HEK293 (cell line): ENCODE measurements around the gene ZMYM5.
A peak's percentile ranks its signal among the peaks of the same experiment; 100 is the strongest.

ENCODE experiments used
- CTCF ChIA-PET: fragments of 350-600 bp; formaldehyde crosslinking; extraction: SDS; loops from one replicate; lab custom pipeline; 2021; ENCODE audit warnings: antibody characterized with exemption; lab: Yijun Ruan, JAX
- POLR2A ChIA-PET: fragments of 300-600 bp; formaldehyde crosslinking; extraction: SDS; loops from one replicate; lab custom pipeline; 2020; ENCODE audit warnings: antibody characterized with exemption, inconsistent platforms; lab: Yijun Ruan, JAX
- H3K27ac ChIP-seq: fragments of 200-500 bp; sonication (Bioruptor generic); 2 replicates; pipeline ENCODE4 v1.5.1; 2014; ENCODE audit warnings: low read depth, low read length, control low read depth, inconsistent platforms; ENCODE audit errors: extremely low read depth
- H3K36me3 ChIP-seq, 2 experiments: fragments of 200-500 bp in 1 of 2; sonication (Bioruptor generic) in 1 of 2; 1 replicate in 1 of 2; 2 replicates in 1 of 2; pipeline ENCODE4 v1.5.1; 2014 to 2017; ENCODE audit warnings: inconsistent platforms in 2 of 2, low read length in 2 of 2; ENCODE audit not compliant: control insufficient read depth in 2 of 2, insufficient read depth in 1 of 2
- H3K4me1 ChIP-seq: fragments of 200-500 bp; sonication (Bioruptor generic); 2 replicates; pipeline ENCODE4 v1.5.1; 2014; ENCODE audit warnings: mild to moderate bottlenecking, low read length, inconsistent platforms; ENCODE audit not compliant: control insufficient read depth, insufficient read depth
- H3K4me3 ChIP-seq: 2 replicates; pipeline ENCODE4 v1.5.1; 2011; ENCODE audit warnings: low read depth, mild to moderate bottlenecking, control low read depth, low read length, moderate library complexity
- H3K9me3 ChIP-seq: fragments of 200-500 bp; sonication (Bioruptor generic); 2 replicates; pipeline ENCODE4 v1.5.1; 2014; ENCODE audit warnings: low read depth, low read length, inconsistent platforms; ENCODE audit not compliant: control insufficient read depth, insufficient read depth
- GLI2 ChIP-seq: fragments of 450-650 bp; formaldehyde crosslinking; IDR thresholded peaks from 2 replicates; pipeline ENCODE4; 2017; ENCODE audit warnings: missing biosample characterization, missing genetic modification characterization, low read depth, borderline replicate concordance
- IKZF3 ChIP-seq: fragments of 450-650 bp; IDR thresholded peaks from 2 replicates; pipeline ENCODE4 v1.5.0; 2018; ENCODE audit warnings: missing biosample characterization, mild to moderate bottlenecking, missing genetic modification characterization, moderate library complexity
- MZF1 ChIP-seq: fragments of 450-650 bp; formaldehyde crosslinking; IDR thresholded peaks from 2 replicates; pipeline ENCODE4 v1.5.1; 2017; ENCODE audit warnings: missing biosample characterization, missing genetic modification characterization, borderline replicate concordance
- SP7 ChIP-seq: fragments of 450-650 bp; formaldehyde crosslinking; IDR thresholded peaks from 2 replicates; pipeline ENCODE4 v1.5.1; 2016; ENCODE audit warnings: missing biosample characterization, missing genetic modification characterization
- ZBTB17 ChIP-seq: fragments of 450-650 bp; formaldehyde crosslinking; IDR thresholded peaks from 2 replicates; pipeline ENCODE4 v1.5.1; 2016; ENCODE audit warnings: missing biosample characterization, missing genetic modification characterization
- ZBTB21 ChIP-seq: fragments of 450-650 bp; formaldehyde crosslinking; IDR thresholded peaks from 2 replicates; pipeline ENCODE4 v1.5.1; 2017; ENCODE audit warnings: missing biosample characterization, missing genetic modification characterization
- ZNF121 ChIP-seq: fragments of 450-650 bp; formaldehyde crosslinking; IDR thresholded peaks from 2 replicates; pipeline ENCODE4 v1.5.1; 2016; ENCODE audit warnings: missing biosample characterization, missing genetic modification characterization
- ZNF169 ChIP-seq: fragments of 450-650 bp; formaldehyde crosslinking; IDR thresholded peaks from 2 replicates; pipeline ENCODE4 v1.5.1; 2016; ENCODE audit warnings: missing biosample characterization, missing genetic modification characterization
- ZNF24 ChIP-seq: fragments of 450-650 bp; formaldehyde crosslinking; IDR thresholded peaks from 2 replicates; pipeline ENCODE4 v1.5.1; 2016; ENCODE audit warnings: missing biosample characterization, missing genetic modification characterization
- ZNF292 ChIP-seq: fragments of 450-650 bp; formaldehyde crosslinking; IDR thresholded peaks from 2 replicates; pipeline ENCODE4 v1.5.1; 2016; ENCODE audit warnings: low read depth, missing biosample characterization, missing genetic modification characterization, borderline replicate concordance
- ZNF354C ChIP-seq: fragments of 450-650 bp; formaldehyde crosslinking; IDR thresholded peaks from 2 replicates; pipeline ENCODE4 v1.5.1; 2016; ENCODE audit warnings: missing biosample characterization, missing genetic modification characterization, low read depth, borderline replicate concordance
- ZNF366 ChIP-seq: fragments of 450-650 bp; formaldehyde crosslinking; conservative IDR thresholded peaks from 2 replicates; pipeline ENCODE4 v1.5.1; 2016; ENCODE audit warnings: missing biosample characterization, missing genetic modification characterization
- ZNF394 ChIP-seq: fragments of 450-650 bp; formaldehyde crosslinking; IDR thresholded peaks from 2 replicates; pipeline ENCODE4 v1.5.1; 2016; ENCODE audit warnings: missing biosample characterization, missing genetic modification characterization, mild to moderate bottlenecking, moderate library complexity, borderline replicate concordance
- ZNF585B ChIP-seq: fragments of 450-650 bp; formaldehyde crosslinking; IDR thresholded peaks from 2 replicates; pipeline ENCODE4 v1.5.1; 2016; ENCODE audit warnings: missing biosample characterization, missing genetic modification characterization
- ZNF600 ChIP-seq: fragments of 450-650 bp; formaldehyde crosslinking; IDR thresholded peaks from 2 replicates; pipeline ENCODE4 v1.5.1; 2016; ENCODE audit warnings: missing biosample characterization, missing genetic modification characterization
- ZNF629 ChIP-seq: fragments of 450-650 bp; formaldehyde crosslinking; IDR thresholded peaks from 2 replicates; pipeline ENCODE4 v1.5.1; 2017; ENCODE audit warnings: missing biosample characterization, missing genetic modification characterization
- ZNF658 ChIP-seq: fragments of 450-650 bp; formaldehyde crosslinking; IDR thresholded peaks from 2 replicates; pipeline ENCODE4; 2016; ENCODE audit warnings: missing biosample characterization, missing genetic modification characterization
- ZNF776 ChIP-seq: fragments of 450-650 bp; formaldehyde crosslinking; IDR thresholded peaks from 2 replicates; pipeline ENCODE4 v1.5.0; 2017; ENCODE audit warnings: missing biosample characterization, missing genetic modification characterization, borderline replicate concordance
- TF ChIP-seq, protein P1 (sequence below): fragments of 450-650 bp; formaldehyde crosslinking; IDR thresholded peaks from 2 replicates; pipeline ENCODE4 v1.5.1; 2016; ENCODE audit warnings: missing biosample characterization, missing genetic modification characterization
- TF ChIP-seq, protein P2 (sequence below): fragments of 450-650 bp; formaldehyde crosslinking; IDR thresholded peaks from 2 replicates; pipeline ENCODE4 v1.5.1; 2017; ENCODE audit warnings: missing biosample characterization, missing genetic modification characterization
- TF ChIP-seq, protein P3 (sequence below): fragments of 450-650 bp; formaldehyde crosslinking; IDR thresholded peaks from 2 replicates; pipeline ENCODE4 v1.5.1; 2016; ENCODE audit warnings: missing biosample characterization, missing genetic modification characterization, borderline replicate concordance

Gene ZMYM5

DNA sequence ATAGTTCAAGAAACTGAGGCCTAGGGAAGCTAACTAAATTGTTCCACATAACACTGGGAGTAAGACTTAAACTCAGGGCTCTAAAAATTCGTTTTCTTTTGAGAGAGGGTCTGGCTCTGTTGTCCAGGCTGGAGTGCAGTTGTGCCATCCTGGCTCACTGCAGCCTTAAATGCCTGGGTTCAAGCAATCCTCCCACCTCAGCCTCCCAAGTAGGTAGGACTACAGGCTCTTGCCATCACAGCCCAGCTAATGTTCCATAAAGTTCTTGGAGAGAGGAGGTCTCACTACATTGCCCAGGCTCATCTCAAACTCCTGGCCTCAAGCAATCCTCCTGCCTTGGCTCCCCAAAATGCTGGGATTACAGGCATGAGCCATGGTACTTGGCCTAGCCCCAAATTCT lies 10.7 kb downstream of the ZMYM5 start:
- Histone ChIP-seq H3K4me3 (no peak overlapping the region), H3K4me1 (no peaks in the 10 kb centered on the region), H3K27ac (no peak overlapping the region), H3K36me3 (peaks cover 17 to 62% of the 10 kb centered on the region in 2 experiments), H3K9me3 (no peaks in the 10 kb centered on the region)
- POLR2A ChIA-PET: interaction anchor here (1.0 kb wide), 1 partner anchor 11 kb away, joined by 3 read pairs; the partner anchor contains the start of gene ZMYM5
- TF ChIP-seq ZNF585B (tag by site-specific recombination): no peak
- no peak for TF ChIP-seq IKZF3 (tag by site-specific recombination)
- TF ChIP-seq ZNF354C: no peak
- TF ChIP-seq ZNF658 (tag by site-specific recombination): no peak
- TF ChIP-seq MZF1 (tag by site-specific recombination): no peak
- peak; percentile 70 for TF ChIP-seq ZNF121 (tag by site-specific recombination)
- CTCF ChIA-PET: no interaction called here

DNA sequence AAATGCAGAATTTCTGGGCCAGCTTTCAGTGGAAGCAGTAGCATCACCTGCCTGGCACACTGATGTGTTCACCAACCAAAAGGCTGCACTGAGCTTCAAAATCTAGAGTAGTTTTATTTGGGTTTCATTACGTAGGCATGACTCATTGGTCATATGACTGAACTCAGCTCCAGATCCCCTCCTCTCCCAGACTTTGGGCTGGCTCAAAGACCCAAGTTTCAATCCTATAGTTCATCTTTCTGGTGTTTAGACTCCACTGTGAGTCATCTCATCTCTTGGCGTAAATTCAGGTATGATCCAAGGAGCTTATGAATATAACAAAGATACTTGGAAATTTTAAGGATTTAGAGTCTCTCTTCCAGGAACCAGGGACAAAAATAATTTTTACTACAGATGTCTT lies 17.7 kb downstream of the ZMYM5 start:
- no peak overlapping the region for H3K4me3 ChIP-seq
- 0 out of 2 replicates have a peak, but pooled peaks have one; percentile 53 for TF ChIP-seq MZF1 (tag by site-specific recombination)
- no peak for TF ChIP-seq GLI2
- no peak for TF ChIP-seq ZNF169 (tag by site-specific recombination)
- peak; percentile 68; the same call in 1 of the 2 replicates for TF ChIP-seq ZBTB21 (tag by site-specific recombination)
- TF ChIP-seq ZNF292 (tag by site-specific recombination): no peak
- TF ChIP-seq, protein P1, sequence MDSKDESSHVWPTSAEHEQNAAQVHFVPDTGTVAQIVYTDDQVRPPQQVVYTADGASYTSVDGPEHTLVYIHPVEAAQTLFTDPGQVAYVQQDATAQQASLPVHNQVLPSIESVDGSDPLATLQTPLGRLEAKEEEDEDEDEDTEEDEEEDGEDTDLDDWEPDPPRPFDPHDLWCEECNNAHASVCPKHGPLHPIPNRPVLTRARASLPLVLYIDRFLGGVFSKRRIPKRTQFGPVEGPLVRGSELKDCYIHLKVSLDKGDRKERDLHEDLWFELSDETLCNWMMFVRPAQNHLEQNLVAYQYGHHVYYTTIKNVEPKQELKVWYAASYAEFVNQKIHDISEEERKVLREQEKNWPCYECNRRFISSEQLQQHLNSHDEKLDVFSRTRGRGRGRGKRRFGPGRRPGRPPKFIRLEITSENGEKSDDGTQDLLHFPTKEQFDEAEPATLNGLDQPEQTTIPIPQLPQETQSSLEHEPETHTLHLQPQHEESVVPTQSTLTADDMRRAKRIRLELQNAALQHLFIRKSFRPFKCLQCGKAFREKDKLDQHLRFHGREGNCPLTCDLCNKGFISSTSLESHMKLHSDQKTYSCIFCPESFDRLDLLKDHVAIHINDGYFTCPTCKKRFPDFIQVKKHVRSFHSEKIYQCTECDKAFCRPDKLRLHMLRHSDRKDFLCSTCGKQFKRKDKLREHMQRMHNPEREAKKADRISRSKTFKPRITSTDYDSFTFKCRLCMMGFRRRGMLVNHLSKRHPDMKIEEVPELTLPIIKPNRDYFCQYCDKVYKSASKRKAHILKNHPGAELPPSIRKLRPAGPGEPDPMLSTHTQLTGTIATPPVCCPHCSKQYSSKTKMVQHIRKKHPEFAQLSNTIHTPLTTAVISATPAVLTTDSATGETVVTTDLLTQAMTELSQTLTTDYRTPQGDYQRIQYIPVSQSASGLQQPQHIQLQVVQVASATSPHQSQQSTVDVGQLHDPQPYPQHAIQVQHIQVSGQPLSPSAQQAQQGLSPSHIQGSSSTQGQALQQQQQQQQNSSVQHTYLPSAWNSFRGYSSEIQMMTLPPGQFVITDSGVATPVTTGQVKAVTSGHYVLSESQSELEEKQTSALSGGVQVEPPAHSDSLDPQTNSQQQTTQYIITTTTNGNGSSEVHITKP: peak; percentile 79
- TF ChIP-seq ZBTB17: peak; percentile 40; the same call in 1 of the 2 replicates
- peak; percentile 38; the same call in 1 of the 2 replicates for TF ChIP-seq ZNF24 (tag by site-specific recombination)
- TF ChIP-seq, protein P2, sequence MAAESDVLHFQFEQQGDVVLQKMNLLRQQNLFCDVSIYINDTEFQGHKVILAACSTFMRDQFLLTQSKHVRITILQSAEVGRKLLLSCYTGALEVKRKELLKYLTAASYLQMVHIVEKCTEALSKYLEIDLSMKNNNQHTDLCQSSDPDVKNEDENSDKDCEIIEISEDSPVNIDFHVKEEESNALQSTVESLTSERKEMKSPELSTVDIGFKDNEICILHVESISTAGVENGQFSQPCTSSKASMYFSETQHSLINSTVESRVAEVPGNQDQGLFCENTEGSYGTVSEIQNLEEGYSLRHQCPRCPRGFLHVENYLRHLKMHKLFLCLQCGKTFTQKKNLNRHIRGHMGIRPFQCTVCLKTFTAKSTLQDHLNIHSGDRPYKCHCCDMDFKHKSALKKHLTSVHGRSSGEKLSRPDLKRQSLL: peak; percentile 68; the same call in 1 of the 2 replicates
- peak; percentile 83 for TF ChIP-seq ZNF366 (tag by site-specific recombination)
- TF ChIP-seq ZNF600: peak; percentile 56; the same call in 1 of the 2 replicates
- TF ChIP-seq SP7 (tag by site-specific recombination): 0 out of 2 replicates have a peak, but pooled peaks have one; percentile 40
- 0 out of 2 replicates have a peak, but pooled peaks have one; percentile 11 for TF ChIP-seq ZNF394
- TF ChIP-seq, protein P3, sequence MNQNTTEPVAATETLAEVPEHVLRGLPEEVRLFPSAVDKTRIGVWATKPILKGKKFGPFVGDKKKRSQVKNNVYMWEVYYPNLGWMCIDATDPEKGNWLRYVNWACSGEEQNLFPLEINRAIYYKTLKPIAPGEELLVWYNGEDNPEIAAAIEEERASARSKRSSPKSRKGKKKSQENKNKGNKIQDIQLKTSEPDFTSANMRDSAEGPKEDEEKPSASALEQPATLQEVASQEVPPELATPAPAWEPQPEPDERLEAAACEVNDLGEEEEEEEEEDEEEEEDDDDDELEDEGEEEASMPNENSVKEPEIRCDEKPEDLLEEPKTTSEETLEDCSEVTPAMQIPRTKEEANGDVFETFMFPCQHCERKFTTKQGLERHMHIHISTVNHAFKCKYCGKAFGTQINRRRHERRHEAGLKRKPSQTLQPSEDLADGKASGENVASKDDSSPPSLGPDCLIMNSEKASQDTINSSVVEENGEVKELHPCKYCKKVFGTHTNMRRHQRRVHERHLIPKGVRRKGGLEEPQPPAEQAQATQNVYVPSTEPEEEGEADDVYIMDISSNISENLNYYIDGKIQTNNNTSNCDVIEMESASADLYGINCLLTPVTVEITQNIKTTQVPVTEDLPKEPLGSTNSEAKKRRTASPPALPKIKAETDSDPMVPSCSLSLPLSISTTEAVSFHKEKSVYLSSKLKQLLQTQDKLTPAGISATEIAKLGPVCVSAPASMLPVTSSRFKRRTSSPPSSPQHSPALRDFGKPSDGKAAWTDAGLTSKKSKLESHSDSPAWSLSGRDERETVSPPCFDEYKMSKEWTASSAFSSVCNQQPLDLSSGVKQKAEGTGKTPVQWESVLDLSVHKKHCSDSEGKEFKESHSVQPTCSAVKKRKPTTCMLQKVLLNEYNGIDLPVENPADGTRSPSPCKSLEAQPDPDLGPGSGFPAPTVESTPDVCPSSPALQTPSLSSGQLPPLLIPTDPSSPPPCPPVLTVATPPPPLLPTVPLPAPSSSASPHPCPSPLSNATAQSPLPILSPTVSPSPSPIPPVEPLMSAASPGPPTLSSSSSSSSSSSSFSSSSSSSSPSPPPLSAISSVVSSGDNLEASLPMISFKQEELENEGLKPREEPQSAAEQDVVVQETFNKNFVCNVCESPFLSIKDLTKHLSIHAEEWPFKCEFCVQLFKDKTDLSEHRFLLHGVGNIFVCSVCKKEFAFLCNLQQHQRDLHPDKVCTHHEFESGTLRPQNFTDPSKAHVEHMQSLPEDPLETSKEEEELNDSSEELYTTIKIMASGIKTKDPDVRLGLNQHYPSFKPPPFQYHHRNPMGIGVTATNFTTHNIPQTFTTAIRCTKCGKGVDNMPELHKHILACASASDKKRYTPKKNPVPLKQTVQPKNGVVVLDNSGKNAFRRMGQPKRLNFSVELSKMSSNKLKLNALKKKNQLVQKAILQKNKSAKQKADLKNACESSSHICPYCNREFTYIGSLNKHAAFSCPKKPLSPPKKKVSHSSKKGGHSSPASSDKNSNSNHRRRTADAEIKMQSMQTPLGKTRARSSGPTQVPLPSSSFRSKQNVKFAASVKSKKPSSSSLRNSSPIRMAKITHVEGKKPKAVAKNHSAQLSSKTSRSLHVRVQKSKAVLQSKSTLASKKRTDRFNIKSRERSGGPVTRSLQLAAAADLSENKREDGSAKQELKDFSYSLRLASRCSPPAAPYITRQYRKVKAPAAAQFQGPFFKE (tag by site-specific recombination): no peak
- peak; percentile 88 for TF ChIP-seq ZNF629 (tag by site-specific recombination)
- no peak for TF ChIP-seq ZNF776
- H3K9me3 ChIP-seq: no peaks in the 10 kb centered on the region
- ChIA-PET CTCF (no interaction called here), POLR2A (interaction anchor here (0.8 to 4.4 kb wide), 2 partner anchors 17 to 18 kb away, joined by 4 to 20 read pairs; partner anchors contain the start of gene ZMYM5)
- no peaks in the 10 kb centered on the region for H3K4me1 ChIP-seq
- H3K36me3 ChIP-seq: peaks cover 5 to 58% of the 10 kb centered on the region in 2 experiments; a peak in 2 of 3 replicates
- H3K27ac ChIP-seq: no peak overlapping the region
